Epidermal melanocyte (primary cell): Measurements from ENCODE around the gene FN3K.

Experiments used
- DNase-seq: peaks from one replicate; pipeline ENCODE4 v3.0.0; 2011; ENCODE audit warnings: low spot score; ENCODE audit not compliant: insufficient read length

FN3K gene

DNA sequence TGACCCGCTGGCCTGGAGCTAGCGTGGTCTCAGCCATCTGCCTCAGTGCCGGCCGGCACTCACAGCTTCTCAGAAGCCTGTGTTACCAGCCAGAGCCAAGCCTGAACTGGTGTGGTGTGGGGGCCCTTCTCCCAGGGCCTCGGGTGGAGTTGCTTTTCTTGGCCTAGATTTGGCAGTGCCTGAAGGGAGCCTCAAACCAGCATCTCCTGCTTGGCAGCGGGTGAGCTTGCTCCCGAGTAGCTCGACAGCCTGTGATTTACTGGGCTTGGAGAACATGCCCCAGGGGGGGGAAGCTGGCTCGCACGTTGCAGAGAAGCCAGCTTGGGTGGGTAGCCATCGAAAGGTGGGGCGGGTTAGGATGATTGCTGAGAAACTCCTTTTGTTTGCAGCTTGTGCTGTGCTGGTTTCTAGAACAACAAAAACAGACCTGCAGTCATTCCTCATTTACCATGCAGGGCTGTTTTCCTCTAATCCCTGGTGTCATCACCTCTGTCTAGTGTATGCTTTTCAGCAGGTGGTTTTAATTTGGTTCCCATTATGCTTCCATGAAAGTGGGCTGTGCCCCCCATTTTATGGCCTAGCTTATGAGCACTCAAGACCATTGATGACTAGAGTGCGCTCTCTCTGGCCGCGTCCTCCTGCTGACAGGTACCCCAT, 58.7 kb downstream of the FN3K start:
- DNase-seq, result no peak

DNA sequence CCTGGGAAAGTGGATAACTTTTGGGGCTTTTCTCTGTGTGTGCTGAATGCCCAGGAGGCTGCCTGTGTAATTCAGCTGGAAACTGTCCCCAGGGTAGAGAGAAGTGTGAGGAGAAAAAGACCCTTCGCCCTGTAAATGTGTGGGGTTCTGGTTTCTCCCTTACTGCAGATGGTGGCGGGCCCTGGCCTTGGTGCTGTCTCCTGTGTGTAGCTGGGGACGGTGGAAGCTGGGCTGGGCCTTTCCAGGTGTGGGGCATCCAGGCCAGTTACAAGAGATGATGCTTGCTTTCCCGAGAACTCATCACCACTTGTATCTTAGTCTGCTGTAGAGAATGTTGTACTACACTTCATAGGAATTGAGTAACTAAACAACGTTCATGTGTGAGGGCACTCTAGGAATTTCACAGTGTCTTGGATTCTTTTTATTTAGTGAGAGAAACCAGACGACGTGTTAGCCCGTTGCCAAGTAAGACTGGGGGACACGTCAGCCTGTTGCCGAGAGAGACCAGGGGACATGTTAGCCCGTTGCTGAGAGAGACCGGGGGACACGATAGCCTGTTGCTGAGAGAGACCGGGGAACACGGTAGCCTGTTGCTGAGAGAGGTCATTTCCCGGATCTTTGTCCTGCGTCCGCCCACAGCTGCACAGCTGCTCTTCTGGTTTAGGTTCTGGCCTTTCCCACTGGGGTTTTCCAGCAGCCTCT, 59.5 kb downstream of the FN3K start:
- no peak for DNase-seq

GRCh38 chr17:82795615-82796014, 60.2 kb downstream of the FN3K start:
- no peak for DNase-seq

- no peak for DNase-seq
Observed at GRCh38 chr17:82797061-82797460, 61.6 kb downstream of the FN3K start.

DNA sequence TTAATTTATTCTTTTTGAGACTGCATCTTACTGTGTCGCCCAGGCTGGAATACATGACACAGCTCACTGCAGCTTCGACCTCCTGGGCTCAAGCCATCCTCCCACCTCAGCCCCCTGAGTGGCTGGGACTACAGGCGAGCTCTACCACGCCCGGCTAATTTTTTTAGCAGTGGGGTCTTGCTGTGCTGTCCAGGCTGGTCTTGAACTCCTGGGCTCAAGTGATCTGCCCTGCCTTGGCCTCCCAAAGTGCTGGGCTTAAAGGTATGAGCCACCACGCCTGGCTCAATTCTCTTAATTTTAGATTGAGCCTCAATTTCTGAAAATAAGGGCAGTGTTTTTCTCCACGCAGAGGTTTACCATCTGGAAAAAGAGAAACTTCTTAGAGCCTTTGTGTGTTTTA, 63.3 kb downstream of the FN3K start:
- no peak for DNase-seq

- no peak for DNase-seq
Observed at GRCh38 chr17:82799591-82799990, 64.2 kb downstream of the FN3K start.
